GM12878 (cell line): Measurements from ENCODE around the gene OGFR.

Experiments
- CEBPB ChIP-seq, 2 experiments: fragments of 150-350 bp in 1 of 2; IDR thresholded peaks; 2 replicates each; pipeline ENCODE4 v1.6.1; 2012 to 2014; ENCODE audit warnings: low read depth in 2 of 2, low read length in 2 of 2, borderline replicate concordance in 1 of 2, inconsistent platforms in 1 of 2
- FOXM1 ChIP-seq: IDR thresholded peaks from 2 replicates; pipeline ENCODE4 v1.6.1; 2012; ENCODE audit warnings: low read depth, mild to moderate bottlenecking, inconsistent platforms, low read length, moderate library complexity
- JUND ChIP-seq: IDR thresholded peaks from 2 replicates; pipeline ENCODE4 v1.6.1; 2012; ENCODE audit warnings: low read depth, mild to moderate bottlenecking, low read length, improper control_type of control experiment, moderate library complexity
- POLR2A ChIP-seq: IDR thresholded peaks from 2 replicates; pipeline ENCODE4 v1.6.1; 2011; ENCODE audit warnings: low read depth, mild to moderate bottlenecking, low read length
- RB1 ChIP-seq: fragments of 450-650 bp; formaldehyde crosslinking; IDR thresholded peaks from 2 replicates; pipeline ENCODE4 v1.6.1; 2017; ENCODE audit warnings: mild to moderate bottlenecking, borderline replicate concordance
- RELA ChIP-seq: fragments of 450-650 bp; IDR thresholded peaks from 2 replicates; pipeline ENCODE4 v1.8.0; 2014; ENCODE audit warnings: borderline replicate concordance; ENCODE audit not compliant: partially characterized antibody
- SIN3A ChIP-seq: IDR thresholded peaks from 2 replicates; pipeline ENCODE4 v1.6.1; 2012; ENCODE audit warnings: low read depth, low read length, improper control_type of control experiment
- SKIL ChIP-seq: fragments of 450-650 bp; IDR thresholded peaks from 2 replicates; pipeline ENCODE4 v1.6.1; 2017; ENCODE audit warnings: mild to moderate bottlenecking, low read depth, inconsistent platforms; ENCODE audit not compliant: poor library complexity, severe bottlenecking
- SPI1 ChIP-seq: IDR thresholded peaks from 2 replicates; pipeline ENCODE4 v1.6.1; 2011; ENCODE audit warnings: low read depth, mild to moderate bottlenecking, low read length, moderate library complexity, borderline replicate concordance; ENCODE audit not compliant: insufficient read depth

DNA sequence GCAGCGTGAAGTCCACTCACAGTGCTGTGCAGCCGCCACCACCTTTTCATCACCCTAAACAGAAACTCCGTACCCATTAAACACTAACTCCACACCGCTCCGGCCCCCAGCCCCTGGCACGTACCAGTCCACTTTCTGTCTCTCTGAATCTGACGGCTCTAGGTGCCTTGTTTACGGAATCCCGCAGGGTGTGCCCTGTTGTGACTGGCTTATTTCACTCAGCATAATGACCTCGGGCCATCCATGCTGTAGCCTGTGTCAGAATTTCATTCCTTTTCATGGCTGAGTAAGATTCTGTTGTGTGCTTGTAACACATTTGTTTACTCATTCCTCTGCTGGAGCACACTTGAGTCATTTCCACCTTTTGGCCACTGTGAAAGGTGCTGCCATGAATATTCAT is 39.0 kb downstream of the OGFR start:
- TF ChIP-seq FOXM1 (no peak), POLR2A (no peak), RB1 (no peak), JUND (no peak), SPI1 (no peak), SIN3A (no peak), RELA (no peak), SKIL (no peak), CEBPB (IDR thresholded peaks at IDR 0.05; ENCODE audit: borderline replicate concordance in 1 of 2, low read depth in 2 of 2, low read length in 2 of 2) (no peak)
